ENCODE measurements around the gene GBX1. TPM values are rescaled to one million over a fixed set of nuclear protein-coding genes. Genes with fewer than 3 reads are reported as not detected.

The GBX1 gene
- total RNA-seq, 1 experiment from 2014 or later = not detected

DNA sequence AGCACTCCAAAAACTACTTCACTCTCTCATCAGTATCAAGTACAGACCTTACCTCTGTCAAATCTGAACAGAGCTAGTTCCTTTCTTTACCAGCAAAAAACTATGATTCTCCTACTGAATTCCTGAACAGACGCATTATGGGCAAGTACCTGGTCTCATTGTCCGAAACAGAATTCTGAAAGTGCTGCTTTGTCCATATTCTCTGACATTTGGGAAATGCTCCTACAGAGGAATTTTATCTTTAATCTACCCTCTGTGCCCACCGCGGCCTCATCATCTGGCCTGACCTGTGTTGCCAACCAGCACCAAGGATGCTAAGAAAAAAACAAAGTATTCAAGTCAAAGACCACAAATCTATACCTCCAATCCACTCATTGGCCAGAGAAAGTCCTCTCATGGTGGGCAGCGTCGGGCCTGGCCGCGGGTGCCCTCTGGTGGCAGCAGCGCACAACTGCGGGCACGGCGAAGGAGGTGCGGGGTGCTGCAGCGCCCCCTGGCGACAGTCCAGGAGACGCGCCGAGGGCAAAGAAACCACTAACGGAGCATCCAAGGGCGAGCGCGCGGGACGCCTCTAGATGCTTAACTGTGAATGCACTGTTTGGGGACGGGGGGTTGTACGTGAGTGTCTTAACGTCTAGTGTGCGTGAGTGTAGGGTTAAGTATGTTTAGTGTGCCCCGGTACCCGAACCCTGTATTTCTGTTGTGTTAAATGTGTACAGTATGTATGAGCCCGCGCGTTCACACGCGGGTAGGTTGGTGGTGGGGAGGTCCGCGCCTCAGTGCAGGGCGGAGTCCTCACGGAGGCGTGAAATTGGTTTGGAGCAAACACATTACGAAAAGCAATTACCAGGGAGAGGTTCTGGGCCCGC is 5.0 kb upstream of the GBX1 start:
- no peaks in the 10 kb centered on the region for H4K20me1 ChIP-seq (ENCODE audit: control insufficient read depth, insufficient read depth, insufficient read length)
- H2BK120ac ChIP-seq (ENCODE audit: low read depth, low read length, poor library complexity, severe bottlenecking) = no peak overlapping the region
- H2AK5ac ChIP-seq (ENCODE audit: insufficient read length, low read length) = no peak overlapping the region
- no CpG with 5 or more reads among the region's 42 CpGs for WGBS (ENCODE audit: extremely low coverage, insufficient read length, low lambda C conversion rate)
- Mint-ChIP-seq H3K27me3 (ENCODE audit: low read depth) (peaks cover 93% of the 10 kb centered on the region), H3K4me1 (peaks cover 7 to 20% of the 10 kb centered on the region in 2 experiments; a peak in 3 of 4 replicates), H3K36me3 (ENCODE audit: insufficient read depth in 1 of 3, low read depth in 3 of 3) (peaks cover 0 to 3% (median 0%) of the 10 kb centered on the region in 3 experiments; a peak in 2 of 7 replicates), H3K27ac (no peak overlapping the region), H3K9me3 (peaks cover 19 to 28% of the 10 kb centered on the region in 2 experiments), H3K4me3 (no peak overlapping the region)
- peaks cover 6% of the 10 kb centered on the region for H3K23me2 ChIP-seq (ENCODE audit: insufficient read length, low read depth, low read length, poor library complexity, severe bottlenecking)
- H4K91ac ChIP-seq (ENCODE audit: insufficient read length, low read depth, low read length) = no peak overlapping the region
- no peaks in the 10 kb centered on the region for H3K9me3 ChIP-seq (ENCODE audit: control insufficient read depth, low read depth, low read length)
- H2BK20ac ChIP-seq (ENCODE audit: low read depth, low read length, poor library complexity, severe bottlenecking) = no peak overlapping the region
- H3K56ac ChIP-seq (ENCODE audit: insufficient read length, low read depth, low read length) = no peak overlapping the region
- H3K4me1 ChIP-seq (ENCODE audit: insufficient read depth, low read length) = no peaks in the 10 kb centered on the region
- no peak overlapping the region for H3K14ac ChIP-seq (ENCODE audit: insufficient read depth, low read length)
- no peak overlapping the region for H2BK5ac ChIP-seq (ENCODE audit: insufficient read length, low read length)
- H4K5ac ChIP-seq (ENCODE audit: insufficient read length, low read depth, low read length) = no peak overlapping the region
- H3K79me2 ChIP-seq (ENCODE audit: insufficient read depth, low read length) = no peaks in the 10 kb centered on the region
- no peak overlapping the region for H3T11ph ChIP-seq (ENCODE audit: low read length)
- no peak overlapping the region for H3K4me2 ChIP-seq (ENCODE audit: insufficient read depth, insufficient read length, low read length)
- H3K79me1 ChIP-seq (ENCODE audit: insufficient read depth, low read depth, low read length, poor library complexity, severe bottlenecking) = no peaks in the 10 kb centered on the region
- H3K18ac ChIP-seq (ENCODE audit: insufficient read length, low read depth, low read length) = no peak overlapping the region
- no peak overlapping the region for H4K8ac ChIP-seq (replicated peaks; ENCODE audit: insufficient read length, low read depth, low read length)
- no peak overlapping the region for H3K4ac ChIP-seq (ENCODE audit: low read depth, low read length)
- no peak overlapping the region for H3K27ac ChIP-seq (ENCODE audit: insufficient read length, low read depth, low read length)
- DNase-seq = peak; percentile 83
- H2AFZ ChIP-seq (ENCODE audit: low read length) = no peak overlapping the region
- H3K23ac ChIP-seq (ENCODE audit: insufficient read length, low read depth, low read length) = no peak overlapping the region
- H2BK15ac ChIP-seq (ENCODE audit: low read depth, low read length) = no peak overlapping the region
- H3K9ac ChIP-seq (ENCODE audit: extremely low read depth, insufficient read length, low read length) = no peak overlapping the region
- peaks cover 20% of the 10 kb centered on the region for H3K27me3 ChIP-seq (ENCODE audit: insufficient read depth, low read length)
- no peak overlapping the region for H2BK12ac ChIP-seq (ENCODE audit: insufficient read length, low read depth, low read length)
- TF ChIP-seq, protein P1, sequence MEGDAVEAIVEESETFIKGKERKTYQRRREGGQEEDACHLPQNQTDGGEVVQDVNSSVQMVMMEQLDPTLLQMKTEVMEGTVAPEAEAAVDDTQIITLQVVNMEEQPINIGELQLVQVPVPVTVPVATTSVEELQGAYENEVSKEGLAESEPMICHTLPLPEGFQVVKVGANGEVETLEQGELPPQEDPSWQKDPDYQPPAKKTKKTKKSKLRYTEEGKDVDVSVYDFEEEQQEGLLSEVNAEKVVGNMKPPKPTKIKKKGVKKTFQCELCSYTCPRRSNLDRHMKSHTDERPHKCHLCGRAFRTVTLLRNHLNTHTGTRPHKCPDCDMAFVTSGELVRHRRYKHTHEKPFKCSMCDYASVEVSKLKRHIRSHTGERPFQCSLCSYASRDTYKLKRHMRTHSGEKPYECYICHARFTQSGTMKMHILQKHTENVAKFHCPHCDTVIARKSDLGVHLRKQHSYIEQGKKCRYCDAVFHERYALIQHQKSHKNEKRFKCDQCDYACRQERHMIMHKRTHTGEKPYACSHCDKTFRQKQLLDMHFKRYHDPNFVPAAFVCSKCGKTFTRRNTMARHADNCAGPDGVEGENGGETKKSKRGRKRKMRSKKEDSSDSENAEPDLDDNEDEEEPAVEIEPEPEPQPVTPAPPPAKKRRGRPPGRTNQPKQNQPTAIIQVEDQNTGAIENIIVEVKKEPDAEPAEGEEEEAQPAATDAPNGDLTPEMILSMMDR (conservative IDR thresholded peaks at IDR 0.05) = peak; percentile 100
